Posterior cingulate gyrus (tissue), 11 donors: ENCODE measurements around the gene GOLGA6B.
A peak's percentile ranks its signal among the peaks of the same experiment; 100 is the strongest.
"Not testable (repeated sequence)": the region's sequence is repeated elsewhere in the genome, so short reads cannot be mapped to it uniquely, and the experiment has no call there.

Source experiments
- DNase-seq, 10 donors: peaks; one replicate each; pipeline versions ENCODE4 v3.0.0 to v3.0.0-alpha.2; 2020 to 2021; ENCODE audit warnings: mixed read lengths in 3 of 10
- intact Hi-C: fragments of 100-400 bp; cut with DNase I; formaldehyde crosslinking; loops from one replicate; pipeline ENCODE4 v1.15.1; 2023

Gene GOLGA6B

GRCh38 chr15:72654397-72654796 is at the start of gene GOLGA6B:
GOLGA6B (plus strand) TSS chr15:72654697; CDS start chr15:72654738, 41 bp downstream.
- intact Hi-C loops = not testable (repeated sequence)

GRCh38 chr15:72604794-72605193 is 49.7 kb upstream of the GOLGA6B start:
- DNase-seq = no peak
- intact Hi-C loops = no loop called here

More at GRCh38 chr15:72654397-72654796, at the start of gene GOLGA6B:
- not testable (repeated sequence) for DNase-seq

GRCh38 chr15:72608084-72608483 is 46.4 kb upstream of the GOLGA6B start:
- intact Hi-C loops = not testable (repeated sequence)

GRCh38 chr15:72609862-72610261 is 44.6 kb upstream of the GOLGA6B start:
- intact Hi-C loops = no loop called here
- DNase-seq = no peak

More at GRCh38 chr15:72608084-72608483, 46.4 kb upstream of the GOLGA6B start:
- not testable (repeated sequence) for DNase-seq

- intact Hi-C loops, DNase-seq: not testable (repeated sequence)
These were observed 42.2 kb upstream of the GOLGA6B start for GRCh38 chr15:72612324-72612723.

- intact Hi-C loops = no loop called here
- DNase-seq = no peak
These were observed 39.5 kb upstream of the GOLGA6B start for GRCh38 chr15:72614810-72615532.

- intact Hi-C loops, DNase-seq: not testable (repeated sequence)
These were observed 38.8 kb upstream of the GOLGA6B start for GRCh38 chr15:72615533-72616233.

- no peak for DNase-seq
- intact Hi-C loops = no loop called here
These were observed 37.8 kb upstream of the GOLGA6B start for GRCh38 chr15:72616491-72617210.

GRCh38 chr15:72623854-72624253 is 30.6 kb upstream of the GOLGA6B start:
- intact Hi-C loops = not testable (repeated sequence)

GRCh38 chr15:72626153-72626552 is 28.3 kb upstream of the GOLGA6B start:
- peak in 1 of 10 donors; percentile 11 for DNase-seq
- intact Hi-C loops = not testable (repeated sequence)

More at GRCh38 chr15:72623854-72624253, 30.6 kb upstream of the GOLGA6B start:
- DNase-seq = not testable (repeated sequence)

GRCh38 chr15:72628249-72629067 is 26.0 kb upstream of the GOLGA6B start:
- intact Hi-C loops = not testable (repeated sequence)
- DNase-seq = peak in 2 of 10 donors; percentile 52 to 75

- intact Hi-C loops = not testable (repeated sequence)
- DNase-seq = peak in 2 of 10 donors; percentile 52 to 59
These were observed 25.4 kb upstream of the GOLGA6B start for GRCh38 chr15:72629068-72629570.

- intact Hi-C loops = not testable (repeated sequence)
- peak; percentile 44 to 97 (median 77) for DNase-seq
These were observed 17.8 kb upstream of the GOLGA6B start for GRCh38 chr15:72636519-72637282.

GRCh38 chr15:72639759-72640483 is 14.6 kb upstream of the GOLGA6B start:
- intact Hi-C loops, DNase-seq: not testable (repeated sequence)

- DNase-seq, intact Hi-C loops: not testable (repeated sequence)
These were observed 12.2 kb upstream of the GOLGA6B start for GRCh38 chr15:72642271-72642670.

GRCh38 chr15:72648631-72649253 is 5.8 kb upstream of the GOLGA6B start:
- DNase-seq = peak in 3 of 10 donors; percentile 44 to 73 (median 72)
- intact Hi-C loops = not testable (repeated sequence)

GRCh38 chr15:72656014-72656413 is 1.5 kb downstream of the GOLGA6B start:
- intact Hi-C loops, DNase-seq: not testable (repeated sequence)

- DNase-seq = peak in 1 of 10 donors; percentile 23
- intact Hi-C loops = not testable (repeated sequence)
These were observed 6.6 kb downstream of the GOLGA6B start for GRCh38 chr15:72661081-72661480.
